SH-SY5Y (cell line): Measurements from ENCODE around the gene TAF11L9.
"Not testable (repeated sequence)": the region's sequence is repeated elsewhere in the genome, so short reads cannot be mapped to it uniquely, and the experiment has no call there.

Source experiments
- GATA2 ChIP-seq: IDR thresholded peaks from 2 replicates; pipeline ENCODE4 v1.6.1; 2011; ENCODE audit warnings: mild to moderate bottlenecking, low read depth, low read length
- GATA3 ChIP-seq: IDR thresholded peaks from 2 replicates; pipeline ENCODE4 v1.6.1; 2011; ENCODE audit warnings: low read depth, mild to moderate bottlenecking, low read length, moderate library complexity

TAF11L9 gene

GRCh38 chr5:17594255-17594654 is at the start of gene TAF11L9:
Gene TAF11L9 (minus strand): TSS chr5:17594394.
- TF ChIP-seq GATA2, GATA3: not testable (repeated sequence)

DNA sequence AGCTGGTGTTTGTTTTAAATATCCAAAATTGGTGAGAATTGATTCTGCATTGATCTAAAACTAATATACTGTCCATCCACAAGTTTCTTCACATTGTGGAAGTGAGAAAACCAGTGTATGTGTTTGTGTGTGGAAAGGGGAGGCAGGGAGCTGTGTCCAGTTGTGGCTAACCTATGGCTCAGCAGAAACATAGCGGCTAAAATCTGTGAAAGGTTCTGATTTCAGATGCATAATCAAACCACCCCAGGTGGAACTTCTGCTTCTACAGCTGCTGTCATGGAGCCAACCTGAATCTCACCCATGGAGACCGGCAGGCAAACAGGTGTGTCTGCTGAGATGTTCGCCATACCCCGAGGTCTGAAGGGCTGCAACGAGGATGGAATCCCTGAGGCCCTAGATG is 40.0 kb upstream of the TAF11L9 start, which contains the start of gene TAF11L14:
Gene TAF11L14, plus strand, starts transcription at position 301 of the 400 bp plus-strand sequence.
- TF ChIP-seq GATA2 (no peak), GATA3 (no peak)

GRCh38 chr5:17631788-17632187 is 37.6 kb upstream of the TAF11L9 start, which contains the start of gene TAF11L13:
Gene TAF11L13 (plus strand): TSS chr5:17632088.
- not testable (repeated sequence) for TF ChIP-seq GATA2, GATA3

DNA sequence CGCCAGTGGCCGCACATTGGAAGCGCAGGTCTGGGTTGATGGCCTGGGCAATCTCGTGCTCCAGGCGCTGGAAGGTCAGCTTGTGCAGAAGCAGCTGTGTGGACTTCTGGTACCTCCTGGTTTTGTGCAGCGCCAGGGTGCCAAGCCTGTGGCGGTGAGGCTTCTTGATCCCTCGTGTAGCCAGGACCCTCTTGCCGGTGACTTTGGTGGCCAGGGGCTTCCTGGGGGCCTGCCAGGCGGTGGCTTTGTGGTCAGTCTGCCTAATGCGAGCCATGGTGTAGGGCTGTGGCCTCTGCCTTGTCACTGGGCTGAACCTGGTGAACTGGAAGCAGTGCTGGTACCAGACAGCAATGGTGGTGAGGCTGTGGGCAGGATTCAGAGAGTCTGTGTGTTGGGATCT is 31.5 kb upstream of the TAF11L9 start:
- TF ChIP-seq GATA2 (no peak), GATA3 (no peak)

- no peak for TF ChIP-seq GATA3
- no peak for TF ChIP-seq GATA2
These were observed 26.4 kb upstream of the TAF11L9 start for GRCh38 chr5:17620627-17621026.

DNA sequence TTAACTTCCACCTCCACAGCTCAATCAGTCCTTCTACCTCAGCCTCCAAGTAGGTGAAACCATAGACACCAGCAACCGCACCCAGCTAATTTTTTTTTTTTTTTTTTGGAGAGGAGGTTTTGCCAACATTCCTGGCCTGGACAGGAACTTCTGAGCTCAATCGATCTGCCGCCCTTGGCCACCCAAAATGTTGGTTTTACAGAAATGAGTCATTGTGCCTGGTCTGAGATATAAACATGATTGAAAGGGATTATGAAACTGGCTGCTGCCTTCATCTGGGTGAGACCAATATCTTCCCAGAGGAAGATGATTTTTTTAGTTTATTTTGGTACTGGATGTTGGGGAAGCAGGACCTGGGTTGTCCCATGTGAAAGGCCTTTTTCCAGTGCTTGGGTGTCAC is 25.2 kb upstream of the TAF11L9 start:
- TF ChIP-seq GATA3 (no peak), GATA2 (no peak)

DNA sequence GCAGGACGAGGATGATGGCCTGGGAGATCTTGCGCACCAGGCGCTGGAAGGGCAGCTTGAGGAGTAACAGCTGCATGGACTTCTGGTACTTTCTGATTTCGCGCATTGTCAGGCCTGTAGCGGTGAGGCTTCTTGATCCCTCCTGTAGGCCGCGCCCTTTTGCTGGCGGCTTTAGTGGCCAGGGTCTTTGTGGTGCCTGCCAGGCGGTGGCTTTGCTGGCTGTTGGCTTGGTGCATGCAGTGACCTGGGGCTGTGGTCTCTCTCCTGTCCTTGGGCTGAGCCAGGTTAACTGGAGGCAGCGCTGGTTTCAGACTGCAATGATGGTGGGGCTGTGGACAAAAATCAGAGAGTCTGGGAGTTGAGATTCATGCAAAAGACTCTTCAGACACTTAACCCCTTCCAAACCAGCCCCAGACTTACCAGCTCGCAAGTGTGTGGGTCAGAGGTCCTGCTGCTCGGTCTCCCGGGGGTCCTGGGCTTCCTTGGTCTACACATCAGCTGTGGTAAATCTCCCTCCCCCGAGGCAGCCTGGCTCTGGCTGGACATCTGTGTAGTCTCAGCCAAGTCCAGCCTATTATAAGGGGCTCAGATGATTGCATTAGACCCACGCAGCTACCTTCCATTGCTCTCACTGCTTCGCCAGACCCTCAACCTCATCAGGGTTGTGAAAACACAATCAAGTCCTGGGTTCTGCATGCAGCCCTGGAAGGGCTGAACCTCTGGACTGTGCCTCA is 20.8 kb upstream of the TAF11L9 start:
- TF ChIP-seq GATA2 (no peak), GATA3 (no peak)

- TF ChIP-seq GATA2, GATA3: not testable (repeated sequence)
These were observed 15.9 kb upstream of the TAF11L9 start, which contains the start of gene TAF11L12 for GRCh38 chr5:17610092-17610491. Gene TAF11L12 (plus strand): TSS chr5:17610392.

DNA sequence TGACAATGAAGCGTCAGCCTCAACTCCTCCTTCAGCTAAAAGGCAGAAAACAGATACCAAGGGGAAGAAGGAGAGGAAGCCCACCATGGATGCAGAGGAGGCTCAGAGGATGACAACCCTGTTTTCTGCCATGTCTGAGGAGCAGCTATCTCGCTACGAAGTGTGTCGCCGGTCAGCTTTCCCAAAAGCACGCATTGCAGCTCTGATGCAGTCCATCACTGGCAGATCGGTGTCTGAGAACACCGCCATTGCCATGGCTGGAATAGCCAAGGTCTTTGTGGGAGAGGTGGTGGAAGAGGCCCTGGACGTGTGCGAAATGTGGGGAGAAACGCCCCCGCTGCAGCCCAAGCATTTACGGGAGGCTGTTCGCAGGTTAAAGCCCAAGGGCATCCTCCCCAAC is 10.8 kb upstream of the TAF11L9 start:
- TF ChIP-seq GATA3 (no peak), GATA2 (no peak)

DNA sequence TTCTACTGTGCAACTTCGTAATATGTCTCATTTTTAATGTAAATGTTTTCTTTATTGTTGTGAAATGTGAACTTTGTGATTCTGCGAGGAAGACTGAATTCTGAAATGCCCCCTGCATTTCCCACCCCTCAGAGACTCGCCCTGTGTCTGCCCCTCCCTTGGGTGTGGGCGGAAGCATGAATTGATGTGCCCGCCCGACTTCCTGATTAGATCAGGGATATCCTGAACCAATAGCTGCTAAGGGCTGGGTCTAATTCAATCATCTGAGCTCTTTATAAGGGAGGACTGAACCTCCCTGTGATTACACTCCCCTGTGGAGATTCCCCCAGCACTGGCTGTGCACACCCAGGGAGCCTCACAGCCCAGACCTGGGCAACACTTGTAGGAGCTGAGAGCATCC is 9.7 kb upstream of the TAF11L9 start, which contains the start of gene TAF11L11:
Gene TAF11L11, plus strand, starts transcription at position 304 of the 400 bp plus-strand sequence.
- TF ChIP-seq GATA2, GATA3: not testable (repeated sequence)

DNA sequence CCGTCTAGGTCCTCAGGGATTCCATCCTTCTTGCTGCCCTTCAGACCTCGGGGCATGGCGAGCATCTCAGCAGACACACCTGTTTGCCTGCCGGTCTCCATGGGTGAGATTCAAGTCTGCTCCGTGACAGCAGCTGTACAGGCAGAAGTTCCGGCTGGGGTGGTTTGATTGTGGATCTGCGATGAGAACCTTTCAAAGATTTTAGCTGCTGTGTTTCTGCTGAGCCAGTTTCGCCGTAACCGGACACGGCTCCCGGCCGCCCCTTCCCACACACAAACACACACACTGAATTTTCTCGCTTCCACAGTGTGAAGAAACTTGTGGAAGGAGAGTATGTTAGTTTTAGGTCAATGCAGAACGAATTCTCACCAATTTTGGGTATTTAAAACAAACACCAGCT is 3.5 kb upstream of the TAF11L9 start, which contains the start of gene TAF11L10:
Gene TAF11L10, minus strand, starts transcription at position 101 of the 400 bp plus-strand sequence.
- TF ChIP-seq GATA3, GATA2: not testable (repeated sequence)

DNA sequence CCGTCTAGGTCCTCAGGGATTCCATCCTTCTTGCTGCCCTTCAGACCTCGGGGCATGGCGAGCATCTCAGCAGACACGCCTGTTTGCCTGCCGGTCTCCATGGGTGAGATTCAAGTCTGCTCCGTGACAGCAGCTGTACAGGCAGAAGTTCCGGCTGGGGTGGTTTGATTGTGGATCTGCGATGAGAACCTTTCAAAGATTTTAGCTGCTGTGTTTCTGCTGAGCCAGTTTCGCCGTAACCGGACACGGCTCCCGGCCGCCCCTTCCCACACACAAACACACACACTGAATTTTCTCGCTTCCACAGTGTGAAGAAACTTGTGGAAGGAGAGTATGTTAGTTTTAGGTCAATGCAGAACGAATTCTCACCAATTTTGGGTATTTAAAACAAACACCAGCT is 3.3 kb downstream of the TAF11L9 start, which contains the start of gene TAF11L8:
Gene TAF11L8, minus strand, starts transcription at position 101 of the 400 bp plus-strand sequence.
- TF ChIP-seq GATA3, GATA2: not testable (repeated sequence)

- TF ChIP-seq GATA2, GATA3: not testable (repeated sequence)
These were observed 8.5 kb downstream of the TAF11L9 start, which contains the start of gene TAF11L7 for GRCh38 chr5:17585658-17586057. Gene TAF11L7 (minus strand): TSS chr5:17585758.
